Measurements from ENCODE around the gene FHIT. TPM values are rescaled to one million over a fixed set of nuclear protein-coding genes. Genes with fewer than 3 reads are reported as not detected.

Gene FHIT
- total and polyA plus RNA-seq, 10 of the 15 experiments (the other 5 are each of a cell fraction or from before 2014, with no cell fraction given): 4.2 to 14.9 (median 9.4) TPM

DNA sequence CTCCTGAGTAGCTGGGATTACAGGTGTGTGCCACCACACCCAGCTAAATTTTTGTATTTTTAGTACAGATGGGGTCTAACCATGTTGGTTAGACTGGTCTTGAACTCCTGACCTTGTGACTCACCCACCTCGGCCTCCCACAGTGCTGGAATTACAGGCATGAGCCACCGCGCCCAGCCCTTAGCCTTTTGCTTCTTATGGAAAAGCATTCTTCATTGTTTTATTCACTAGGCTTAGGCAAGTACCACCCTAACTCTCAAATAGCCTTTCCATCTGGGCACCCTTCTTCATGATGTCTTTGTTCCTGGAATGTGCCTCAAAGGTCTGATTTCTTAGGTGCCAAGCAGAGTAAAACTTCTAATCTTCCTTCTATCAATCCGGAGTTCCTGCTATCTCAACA lies 641.8 kb downstream of the FHIT start:
- H3K9me3 ChIP-seq (replicated peaks; ENCODE audit: control insufficient read depth, insufficient read depth, low read length): no peaks in the 10 kb centered on the region; the same call in 2 of the 3 replicates
- BruUV-seq (replicated peaks): no TSS peak
- H3K9ac ChIP-seq (ENCODE audit: control insufficient read depth, insufficient read depth, low read length): no peak overlapping the region
- no peaks in the 10 kb centered on the region for H3K36me3 ChIP-seq (ENCODE audit: control insufficient read depth in 2 of 2, insufficient read depth in 2 of 2, low read length in 1 of 2)
- no peak overlapping the region for H2AFZ ChIP-seq (ENCODE audit: control insufficient read depth, low read depth, low read length)
- no peaks in the 10 kb centered on the region for H4K20me1 ChIP-seq (ENCODE audit: control insufficient read depth, insufficient read depth)
- H3K27ac ChIP-seq (ENCODE audit: control insufficient read depth, insufficient read depth): no peak overlapping the region
- ChIA-PET SMC1A (ENCODE audit: uncharacterized antibody, unreplicated experiment) (no interaction called here), POLR2A (no interaction called here), RAD21 (ENCODE audit: unreplicated experiment) (no interaction called here), CTCF (no interaction called here)
- H3K79me2 ChIP-seq (ENCODE audit: control insufficient read depth, insufficient read depth, low read length): no peaks in the 10 kb centered on the region
- no peaks in the 10 kb centered on the region for H3K27me3 ChIP-seq (replicated peaks in 1 of 2; ENCODE audit: control insufficient read depth in 2 of 2, insufficient read depth in 2 of 2, low read length in 1 of 2)
- no peaks in the 10 kb centered on the region for H3K4me1 ChIP-seq (ENCODE audit: control insufficient read depth, insufficient read depth, low read length)
- in situ Hi-C loops (cut with MboI): no loop called here
- WGBS (ENCODE audit: insufficient coverage, insufficient replicate concordance, low lambda C conversion rate, missing lambda C conversion rate): 73% methylated on average over 4 of the region's 4 CpGs
- H3K4me3 ChIP-seq: no peak overlapping the region
- intact Hi-C loops (cut with micrococcal nuclease; ENCODE audit: unreplicated experiment): no loop called here
- no peak for ATAC-seq
- FAIRE-seq: no peak
- no peak for DNase-seq (ENCODE audit: low read depth, low spot score)
- no peak overlapping the region for H3K4me2 ChIP-seq (ENCODE audit: control insufficient read depth, insufficient read depth)
- TF ChIP-seq SREBF1 (IDR thresholded peaks at IDR 0.05; ENCODE audit: low read length) (no peak), RB1 (IDR thresholded peaks at IDR 0.05; ENCODE audit: borderline replicate concordance) (no peak), PAX8 (IDR thresholded peaks at IDR 0.05) (no peak), CBX3 (IDR thresholded peaks at IDR 0.05; ENCODE audit: borderline replicate concordance, low read depth) (no peak), IKZF2 (IDR thresholded peaks at IDR 0.05) (no peak), ATF2 (IDR thresholded peaks at IDR 0.05; ENCODE audit: low read length) (no peak)

DNA sequence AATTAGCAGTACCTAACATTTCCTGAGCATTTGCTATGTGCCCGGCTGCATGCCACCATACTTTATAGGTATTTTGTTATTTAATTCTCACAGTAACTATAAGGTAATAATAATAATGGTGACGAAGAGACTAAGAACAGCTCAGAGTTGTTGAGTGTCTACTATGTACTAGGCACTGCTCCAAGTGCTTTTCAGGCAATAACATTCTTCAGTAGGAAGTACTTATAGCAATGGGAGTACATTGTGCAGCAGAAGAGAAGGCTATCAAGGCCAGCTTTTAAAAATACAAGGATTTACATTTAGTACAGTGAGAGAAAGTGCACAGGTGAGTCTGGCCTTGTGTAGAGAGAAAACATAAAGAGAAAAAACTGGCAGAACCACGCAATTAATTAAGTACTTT lies 647.4 kb downstream of the FHIT start:
- FAIRE-seq: no peak

More for the DNA sequence above, 647.4 kb downstream of the FHIT start:
- no peaks in the 10 kb centered on the region for H3K9me3 ChIP-seq (replicated peaks; ENCODE audit: control insufficient read depth, insufficient read depth, low read length)
- no TSS peak for BruUV-seq (replicated peaks)
- no peaks in the 10 kb centered on the region for H3K36me3 ChIP-seq (ENCODE audit: control insufficient read depth in 2 of 2, insufficient read depth in 2 of 2, low read length in 1 of 2)
- 40% methylated on average over 3 of the region's 3 CpGs for WGBS (ENCODE audit: insufficient coverage, insufficient replicate concordance, low lambda C conversion rate, missing lambda C conversion rate)
- no peak overlapping the region for H3K27ac ChIP-seq (ENCODE audit: control insufficient read depth, insufficient read depth)
- H4K20me1 ChIP-seq (ENCODE audit: control insufficient read depth, insufficient read depth): no peaks in the 10 kb centered on the region
- RAD21 ChIA-PET (ENCODE audit: unreplicated experiment): no interaction called here
- intact Hi-C loops (cut with micrococcal nuclease; ENCODE audit: unreplicated experiment): no loop called here
- in situ Hi-C loops (cut with MboI): no loop called here
- TF ChIP-seq CBX3 (IDR thresholded peaks at IDR 0.05; ENCODE audit: borderline replicate concordance, low read depth): no peak
- no peak for TF ChIP-seq ZNF24 (IDR thresholded peaks at IDR 0.05)
- no peak for TF ChIP-seq ZNF217 (IDR thresholded peaks at IDR 0.05)
- TF ChIP-seq POLR2AphosphoS2 (IDR thresholded peaks at IDR 0.05; ENCODE audit: low read depth, low read length): no peak
- TF ChIP-seq RAD21 (IDR thresholded peaks at IDR 0.05; ENCODE audit: insufficient read depth, low read depth, low read length): no peak
- H2AFZ ChIP-seq (ENCODE audit: control insufficient read depth, low read depth, low read length): no peak overlapping the region
- CTCF ChIA-PET: no interaction called here
- no peak overlapping the region for H3K4me3 ChIP-seq
- no peak overlapping the region for H3K4me2 ChIP-seq (ENCODE audit: control insufficient read depth, insufficient read depth)
- H3K9ac ChIP-seq (ENCODE audit: control insufficient read depth, insufficient read depth, low read length): no peak overlapping the region
- no peaks in the 10 kb centered on the region for H3K79me2 ChIP-seq (ENCODE audit: control insufficient read depth, insufficient read depth, low read length)
- ATAC-seq (no peak), DNase-seq (ENCODE audit: low read depth, low spot score) (no peak)
- no peaks in the 10 kb centered on the region for H3K4me1 ChIP-seq (ENCODE audit: control insufficient read depth, insufficient read depth, low read length)
- H3K27me3 ChIP-seq (replicated peaks in 1 of 2; ENCODE audit: control insufficient read depth in 2 of 2, insufficient read depth in 2 of 2, low read length in 1 of 2): no peaks in the 10 kb centered on the region
- POLR2A ChIA-PET: no interaction called here
- SMC1A ChIA-PET (ENCODE audit: uncharacterized antibody, unreplicated experiment): no interaction called here
